Heart right ventricle (tissue), 16 donors: ENCODE results near the gene RAB31. TPM values are rescaled to one million over a fixed set of nuclear protein-coding genes. Genes with fewer than 3 reads are reported as not detected.

Source experiments
- ATAC-seq, 8 donors: fragments of 200-7000 bp; cut with Tn5 transposase; one replicate each; pipeline ENCODE4 v1.9.1; 2020; ENCODE audit warnings: mild to moderate bottlenecking in 8 of 8, moderate library complexity in 8 of 8, moderate number of reproducible peaks in 1 of 8
- DNase-seq, 2 donors: peaks; one replicate each; pipeline ENCODE4 v3.0.0-alpha.2; 2020
- H3K27ac ChIP-seq, 10 donors: fragments of 200-600 bp; sonication (generic) in 2 of 10; one replicate each; pipeline versions ENCODE4 v1.5.0 to v1.8.0; 2020 to 2022; ENCODE audit warnings: mild to moderate bottlenecking in 3 of 10
- H3K27me3 ChIP-seq, 7 donors: fragments of 200-600 bp; one replicate each; pipeline ENCODE4 v1.8.0; 2021 to 2022; ENCODE audit warnings: mild to moderate bottlenecking in 2 of 7
- H3K36me3 ChIP-seq, 9 donors: fragments of 200-600 bp; sonication (generic) in 1 of 9; one replicate each; pipeline versions ENCODE4 v1.5.0 to v1.8.0; 2020 to 2022; ENCODE audit warnings: mild to moderate bottlenecking in 2 of 9
- H3K4me1 ChIP-seq, 9 donors: fragments of 200-600 bp; sonication (generic) in 1 of 9; one replicate each; pipeline versions ENCODE4 v1.5.0 to v1.8.0; 2020 to 2022; ENCODE audit warnings: mild to moderate bottlenecking in 4 of 9
- H3K4me3 ChIP-seq, 10 donors: fragments of 200-600 bp; sonication (generic) in 2 of 10; one replicate each; pipeline versions ENCODE4 v1.5.0 to v1.8.0; 2020 to 2022; ENCODE audit warnings: mild to moderate bottlenecking in 7 of 10, moderate library complexity in 2 of 10
- H3K9me3 ChIP-seq, 11 donors: fragments of 200-600 bp in 10 of 11; sonication (generic) in 2 of 11; one replicate each; pipeline versions ENCODE4 v1.5.0 to v1.8.0; 2013 to 2022; ENCODE audit warnings: mild to moderate bottlenecking in 2 of 11, control low read depth in 1 of 11, moderate library complexity in 1 of 11
- WGBS, 2 donors: extraction: QIAGEN DNeasy Blood & Tissue Kit; methylation state at CpG; one replicate each; pipeline ENCODE4 v1.1.7; 2013; ENCODE audit warnings: inconsistent platforms in 1 of 2; 5-methylcytosine and 5-hydroxymethylcytosine counted together
- intact Hi-C, 10 donors: fragments of 100-400 bp; cut with DNase I; formaldehyde crosslinking; loops; one replicate each; pipeline versions ENCODE4 v1.11.1 to v1.14.2; 2022
- polyA plus RNA-seq, 2 donors: library from polyadenylated mRNA; stranded (reverse); fragments of 200-250 nt; gene quantifications; one replicate each; pipeline ENCODE4 v1.2.3, GENCODE V29; 2013
- total RNA-seq, 10 donors: library from RNA; stranded (reverse); fragmentation: NEBNext Ultra II Directional in 3 of 10; extraction: Animal tissue kit (Norgen Biotek cat#: 25700) in 3 of 10; gene quantifications; one replicate each; pipeline versions ENCODE4 v1.2.1 to v1.2.4, GENCODE V29; 2021 to 2023
- TF ChIP-seq, protein P1 (sequence below), 9 donors: fragments of 200-600 bp; sonication (generic) in 2 of 9; IDR thresholded peaks; one replicate each; pipeline versions ENCODE4 v1.5.0 to v1.8.0; 2021 to 2022; ENCODE audit warnings: antibody characterized with exemption in 9 of 9, mild to moderate bottlenecking in 5 of 9, moderate library complexity in 1 of 9
- donor health status: Arrhythmogenic right ventricular cardiomyopathy.
- donor health status: ischemic (EF 13 %, LVEDD 7.1; RV severe dilation, severe dysfunction).
- donor health status: healthy with polysubstance abuse.
- donor health status: DM: no; HTN: yes; CAD: no.
- donor health status: DM: no; HTN: no; CAD: no.
- donor health status: ischemic (EF 25% LVEDD 6.9; RV normal size, moderate dysfunction).
- donor health status: ischemic (EF 25% LVEDD 5.7; RV mildly dilated, moderate dysfunction).
- donor health status: healthy.
- donor health status: DM: yes; HTN: yes; CAD: no.
- donor health status: Ischemic cardiomyopathy.
- donor health status: ischemic (EF 35%, LVEDD 5.7; RV mildly dilated, moderate dysfunction).
- donor health status: nonischemic (EF 11% LVEDD 7.7; RV severe dilation, severe dysfunction).
- donor health status: DM: yes; HTN: yes; CAD: no.
- donor health status: PGD.
- donor health status: ischemic (EF 29% LVEDD 5.4; RV normal size, mild dysfunction).
- donor health status: nonischemic (EF 23%, LVEDD 6.1; RV moderate dilation, normal function).

Gene RAB31
- total and polyA plus RNA-seq, 12 donors, result 4.5 to 47.8 (median 16.6) TPM

DNA sequence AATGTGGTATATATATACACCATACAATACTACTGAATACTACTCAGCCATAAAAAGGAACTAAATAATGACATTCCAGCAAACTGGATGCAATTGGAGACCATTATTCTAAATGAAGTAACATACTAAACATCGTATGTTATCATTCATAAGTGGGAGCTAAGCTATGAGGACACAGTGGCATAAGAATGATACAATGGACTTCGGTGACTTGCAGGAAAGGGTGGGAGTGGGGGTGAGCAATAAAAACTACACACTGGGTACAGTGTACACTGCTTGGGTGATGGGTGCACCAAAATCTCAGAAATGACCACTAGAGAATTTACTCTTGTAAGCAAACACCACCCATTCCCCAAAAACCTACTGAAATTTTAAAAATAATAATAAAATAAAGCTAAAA lies 87.9 kb downstream of the RAB31 start:
- Histone ChIP-seq H3K9me3 (no peaks in the 10 kb centered on the region), H3K36me3 (peaks cover 0 to 16% (median 0%) of the 10 kb centered on the region in 9 donors), H3K4me1 (peaks cover 0 to 18% (median 0%) of the 10 kb centered on the region in 9 donors), H3K27me3 (no peaks in the 10 kb centered on the region), H3K4me3 (no peak overlapping the region), H3K27ac (no peak overlapping the region)
- intact Hi-C loops, result no loop called here
- 60 to 62% methylated on average over 2 of the region's 2 CpGs for WGBS, 2 donors
- TF ChIP-seq, protein P1, sequence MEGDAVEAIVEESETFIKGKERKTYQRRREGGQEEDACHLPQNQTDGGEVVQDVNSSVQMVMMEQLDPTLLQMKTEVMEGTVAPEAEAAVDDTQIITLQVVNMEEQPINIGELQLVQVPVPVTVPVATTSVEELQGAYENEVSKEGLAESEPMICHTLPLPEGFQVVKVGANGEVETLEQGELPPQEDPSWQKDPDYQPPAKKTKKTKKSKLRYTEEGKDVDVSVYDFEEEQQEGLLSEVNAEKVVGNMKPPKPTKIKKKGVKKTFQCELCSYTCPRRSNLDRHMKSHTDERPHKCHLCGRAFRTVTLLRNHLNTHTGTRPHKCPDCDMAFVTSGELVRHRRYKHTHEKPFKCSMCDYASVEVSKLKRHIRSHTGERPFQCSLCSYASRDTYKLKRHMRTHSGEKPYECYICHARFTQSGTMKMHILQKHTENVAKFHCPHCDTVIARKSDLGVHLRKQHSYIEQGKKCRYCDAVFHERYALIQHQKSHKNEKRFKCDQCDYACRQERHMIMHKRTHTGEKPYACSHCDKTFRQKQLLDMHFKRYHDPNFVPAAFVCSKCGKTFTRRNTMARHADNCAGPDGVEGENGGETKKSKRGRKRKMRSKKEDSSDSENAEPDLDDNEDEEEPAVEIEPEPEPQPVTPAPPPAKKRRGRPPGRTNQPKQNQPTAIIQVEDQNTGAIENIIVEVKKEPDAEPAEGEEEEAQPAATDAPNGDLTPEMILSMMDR (IDR thresholded peaks at IDR 0.05), result no peak
- DNase-seq, result no peak
- ATAC-seq, result no peak

DNA sequence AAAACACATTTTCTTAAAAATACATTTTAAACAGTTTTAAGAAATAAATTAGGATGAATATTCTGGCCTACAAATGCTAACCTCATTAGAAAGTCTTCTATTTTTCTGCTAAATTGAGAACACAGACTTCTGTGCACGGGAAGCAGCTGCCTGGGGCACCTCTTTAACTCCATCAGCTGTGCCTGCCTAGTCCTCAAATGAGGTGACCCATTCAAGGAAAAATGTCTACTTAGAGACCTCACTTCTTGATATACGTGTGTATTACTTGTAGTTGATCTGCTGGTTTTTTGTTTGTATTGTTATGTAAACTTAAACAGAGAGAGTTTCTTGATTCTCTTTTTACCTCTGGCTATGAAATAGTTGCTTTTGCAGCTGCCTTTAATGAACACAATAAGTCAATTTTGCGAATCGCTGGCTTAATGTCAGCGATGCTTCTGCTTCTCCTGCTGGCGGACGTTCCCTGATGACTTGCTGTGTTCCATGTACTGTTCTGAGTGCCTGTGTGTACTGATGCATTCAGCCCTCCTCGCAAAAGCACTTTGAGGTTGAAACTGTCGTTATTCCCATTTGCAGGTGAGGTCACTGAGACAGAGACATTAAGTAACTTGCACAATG lies 88.9 kb downstream of the RAB31 start:
- 69 to 71% methylated on average over 9 of the region's 9 CpGs for WGBS, 2 donors
- Histone ChIP-seq H3K4me3 (no peak overlapping the region), H3K9me3 (no peaks in the 10 kb centered on the region), H3K27ac (peak overlapping the region in 1 of 10 donors; percentile 69), H3K4me1 (peaks cover 0 to 18% (median 0%) of the 10 kb centered on the region in 9 donors), H3K27me3 (no peaks in the 10 kb centered on the region), H3K36me3 (peaks cover 0 to 16% (median 0%) of the 10 kb centered on the region in 9 donors)
- ATAC-seq, result peak in 3 of 8 donors; percentile 28 to 62 (median 40)
- intact Hi-C loops, result no loop called here
- DNase-seq, result no peak
- TF ChIP-seq, protein P1 (IDR thresholded peaks at IDR 0.05), result no peak

DNA sequence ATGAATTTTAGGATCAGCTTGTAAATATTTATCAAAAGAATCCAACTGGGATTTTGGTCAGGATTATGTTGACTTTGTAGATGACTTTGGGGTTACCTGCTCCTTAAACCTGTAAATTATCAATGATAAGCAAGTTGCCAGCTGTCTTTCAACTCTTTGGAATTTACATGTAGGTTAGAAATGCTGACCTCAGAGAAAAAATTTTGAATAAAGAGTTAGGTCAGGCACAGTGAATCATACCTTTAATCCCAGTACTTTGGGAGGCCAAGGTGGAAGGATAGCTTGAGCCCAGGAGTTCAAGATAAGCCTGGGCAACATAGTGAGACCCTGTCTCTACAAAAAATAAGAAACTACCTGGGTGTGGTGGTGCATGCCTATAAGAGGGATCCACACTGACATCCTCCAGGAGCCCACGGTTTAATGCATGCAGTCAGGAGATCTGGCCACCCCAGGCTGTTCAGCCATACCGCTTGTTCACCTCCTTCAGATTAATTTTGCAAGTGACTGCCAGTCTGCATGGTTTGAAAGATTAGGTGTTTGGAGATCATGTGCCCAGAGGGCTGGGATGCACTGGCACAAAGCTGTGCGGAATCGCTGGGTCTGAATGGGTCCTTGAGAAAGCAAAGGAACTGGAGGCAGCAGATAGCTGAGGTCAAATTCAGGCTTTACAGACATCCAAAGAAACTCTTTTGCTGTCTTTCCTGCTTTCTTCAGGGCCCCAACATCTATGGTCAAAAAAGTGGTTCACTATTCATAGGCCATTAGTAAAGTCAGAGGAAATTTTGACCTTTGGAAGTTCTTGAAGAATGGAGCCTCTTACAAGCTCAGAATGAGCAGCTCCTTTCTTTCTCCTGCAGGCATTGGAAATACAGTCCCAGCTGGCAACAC lies 94.3 kb downstream of the RAB31 start:
- Histone ChIP-seq H3K9me3 (peaks cover 0 to 3% (median 0%) of the 10 kb centered on the region in 11 donors), H3K36me3 (peaks cover 0 to 11% (median 0%) of the 10 kb centered on the region in 9 donors), H3K4me1 (peaks cover 7 to 41% (median 22%) of the 10 kb centered on the region in 9 donors), H3K27ac (peak overlapping the region in 6 of 10 donors; percentile 58 to 92 (median 86)), H3K4me3 (no peak overlapping the region), H3K27me3 (no peaks in the 10 kb centered on the region)
- ATAC-seq (no peak), DNase-seq (no peak)
- WGBS, 2 donors, result 73 to 75% methylated on average over 4 of the region's 4 CpGs
- intact Hi-C loops, result loop anchor here in 5 of 10 donors (5.0 to 10.0 kb wide), 5 partner anchors 52 to 152 kb away; partner anchors contain the start of gene VAPA (in 2 of the 5)
- TF ChIP-seq, protein P1 (IDR thresholded peaks at IDR 0.05), result no peak

DNA sequence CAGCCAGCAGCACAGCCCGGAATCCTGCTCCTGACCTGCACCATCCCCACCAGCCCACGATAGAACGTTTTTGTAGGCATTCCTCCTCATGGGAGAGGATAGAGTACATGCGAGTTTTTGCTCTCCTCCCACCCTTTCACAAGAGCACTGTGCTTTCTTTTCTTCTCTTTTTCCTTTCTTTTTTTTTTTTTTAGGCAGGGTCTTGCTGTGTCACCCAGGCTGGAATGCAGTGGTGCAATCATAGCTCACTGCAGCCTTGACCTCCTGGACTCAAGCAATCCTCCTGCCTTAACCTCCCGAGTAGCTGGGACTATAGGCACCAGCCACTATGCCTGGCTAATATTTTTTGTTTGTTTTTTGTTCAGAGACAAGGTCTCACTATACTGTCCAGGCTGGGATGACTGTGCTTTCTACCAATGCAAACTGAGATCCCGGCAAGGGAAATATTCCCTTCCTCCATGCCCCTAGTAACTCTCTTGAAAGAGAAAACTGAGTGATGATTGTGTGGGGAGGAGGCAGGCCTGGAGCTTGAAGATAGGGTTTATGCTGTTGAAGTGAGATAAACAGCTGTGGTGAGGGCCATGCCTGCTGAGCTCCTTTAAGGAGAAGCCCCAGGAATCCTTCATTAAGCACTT lies 95.1 kb downstream of the RAB31 start:
- Histone ChIP-seq H3K27me3 (no peaks in the 10 kb centered on the region), H3K4me1 (peaks cover 7 to 40% (median 22%) of the 10 kb centered on the region in 9 donors), H3K27ac (peak overlapping the region in 9 of 10 donors; percentile 65 to 92 (median 80)), H3K36me3 (peaks cover 0 to 11% (median 0%) of the 10 kb centered on the region in 9 donors), H3K4me3 (no peak overlapping the region), H3K9me3 (peaks cover 0 to 3% (median 0%) of the 10 kb centered on the region in 11 donors)
- DNase-seq (no peak), ATAC-seq (no peak)
- TF ChIP-seq, protein P1 (IDR thresholded peaks at IDR 0.05), result no peak
- intact Hi-C loops, result loop anchor here in 5 of 10 donors (5.0 to 10.0 kb wide), 5 partner anchors 52 to 152 kb away; partner anchors contain the start of gene VAPA (in 2 of the 5)
- WGBS, 2 donors, result 58 to 67% methylated on average over 6 of the region's 6 CpGs
